ENCODE results near the gene BANP.
"Not testable (repeated sequence)": the region's sequence is repeated elsewhere in the genome, so short reads cannot be mapped to it uniquely, and the experiment has no call there.

Gene BANP

DNA sequence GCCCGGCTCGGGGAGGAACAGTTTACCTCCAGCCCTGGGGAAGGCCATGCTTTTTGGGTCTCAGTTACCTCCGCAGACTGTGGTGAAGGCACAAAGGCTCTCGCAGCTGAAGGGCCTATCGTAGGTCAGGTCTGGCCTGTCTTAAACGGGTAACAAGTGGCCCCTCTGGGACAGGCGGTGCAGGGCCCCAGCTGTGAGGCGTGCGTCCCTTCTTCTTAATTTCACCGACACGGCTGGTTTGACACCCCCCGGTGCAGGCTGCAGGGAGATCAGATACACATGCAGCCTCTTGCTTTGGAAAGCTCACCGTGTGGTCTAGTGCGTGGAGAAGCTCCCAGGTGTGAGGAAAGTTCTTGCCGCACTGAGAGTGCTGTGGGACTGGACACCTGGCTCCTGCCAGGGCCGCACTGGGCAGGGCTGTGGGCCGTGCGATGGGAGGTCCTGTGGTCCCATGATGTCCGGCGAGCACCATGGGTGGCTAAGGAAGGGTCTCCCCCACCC lies 162.4 kb downstream of the BANP start:
- no peak for DNase-seq

DNA sequence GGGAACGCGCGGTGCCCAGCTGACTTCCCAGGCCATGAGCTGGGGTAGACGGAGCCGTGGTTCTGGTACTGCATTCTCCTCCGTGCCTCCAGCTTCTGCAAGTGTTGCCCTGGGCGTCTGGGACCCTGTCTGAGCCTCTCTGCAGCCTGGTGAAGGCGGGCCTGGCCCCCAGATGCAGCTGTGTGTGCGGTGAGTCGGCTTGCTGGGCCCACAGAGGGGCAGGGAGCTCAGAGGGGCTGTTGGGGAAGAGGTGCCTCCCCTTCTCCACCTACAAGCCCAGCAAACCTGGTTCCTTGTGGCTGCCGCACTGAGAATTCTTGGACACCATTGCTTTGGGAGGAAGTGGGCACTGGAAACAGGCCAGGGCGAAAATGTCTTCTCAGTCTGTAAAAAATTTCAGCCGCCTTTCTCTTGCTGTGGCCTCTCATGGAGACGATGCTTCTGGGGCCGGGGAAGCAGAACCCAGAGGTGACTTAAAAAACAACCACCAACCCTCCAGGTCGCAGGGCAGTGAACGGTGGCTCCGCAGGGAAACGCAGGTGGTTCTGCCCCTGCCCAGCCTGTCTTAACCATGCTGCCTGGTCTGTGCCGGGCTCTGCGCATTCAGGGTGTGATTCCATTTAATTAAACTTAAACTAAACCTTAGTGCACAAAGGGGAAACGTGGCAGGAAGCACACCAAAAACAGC lies 163.5 kb downstream of the BANP start:
- DNase-seq: not testable (repeated sequence)

DNA sequence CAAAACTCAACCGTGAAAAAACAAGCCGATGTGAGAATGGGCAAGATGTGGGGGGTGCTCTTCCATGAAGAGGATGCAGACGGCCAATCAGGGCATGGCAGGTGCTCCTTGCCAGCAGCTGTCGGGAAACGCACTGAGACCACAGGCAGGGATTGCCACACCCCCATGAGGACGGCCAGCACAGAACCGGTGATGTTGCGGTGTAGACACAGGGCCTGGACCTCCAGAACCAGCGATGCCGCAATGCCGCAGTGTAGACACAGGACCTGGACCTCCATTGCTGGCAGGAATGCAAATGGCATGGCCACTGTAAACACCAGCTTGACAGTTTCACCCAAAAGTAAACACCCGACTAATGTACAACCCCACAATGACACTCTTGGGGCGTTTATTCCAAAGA lies 164.9 kb downstream of the BANP start:
- DNase-seq: no peak

DNA sequence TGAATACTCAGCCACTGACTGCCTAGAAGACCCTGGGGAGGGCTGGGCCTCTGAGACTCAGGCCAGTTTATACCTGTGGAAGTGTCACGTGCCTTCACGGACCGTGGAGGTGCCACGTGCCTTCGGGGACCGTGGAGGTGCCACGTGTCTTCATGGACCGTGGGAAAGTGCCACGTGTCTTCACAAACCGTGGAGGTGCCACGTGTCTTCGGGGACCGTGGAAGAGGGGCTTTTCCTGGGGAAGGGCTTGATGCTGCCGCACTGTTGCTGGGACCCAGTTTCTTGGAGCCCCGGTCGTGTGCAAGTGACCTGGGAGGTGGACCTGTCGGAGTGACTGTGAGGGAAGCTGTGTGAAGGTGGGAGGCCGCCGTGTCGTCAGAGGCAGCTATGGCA lies 166.2 kb downstream of the BANP start:
- no peak for DNase-seq

DNA sequence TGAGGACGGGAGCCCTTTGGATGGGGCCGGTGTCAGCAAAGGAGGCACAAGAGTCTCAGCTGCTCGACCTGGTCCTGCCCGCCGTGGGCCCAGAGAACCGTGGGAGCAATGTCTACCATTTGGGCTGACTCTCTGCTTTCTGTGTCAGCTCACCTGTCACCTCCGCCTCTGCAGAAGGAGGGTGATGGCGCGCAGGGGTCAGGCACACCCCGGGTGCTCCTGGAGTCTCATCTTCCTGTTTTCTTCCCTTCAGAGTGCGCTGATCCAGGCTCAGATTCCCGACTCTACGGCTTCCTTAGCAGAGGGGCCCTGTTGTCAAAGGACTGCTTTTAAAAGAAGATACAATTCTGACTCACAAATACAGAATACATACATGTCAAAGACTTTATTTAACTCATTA lies 167.1 kb downstream of the BANP start:
- no peak for DNase-seq

DNA sequence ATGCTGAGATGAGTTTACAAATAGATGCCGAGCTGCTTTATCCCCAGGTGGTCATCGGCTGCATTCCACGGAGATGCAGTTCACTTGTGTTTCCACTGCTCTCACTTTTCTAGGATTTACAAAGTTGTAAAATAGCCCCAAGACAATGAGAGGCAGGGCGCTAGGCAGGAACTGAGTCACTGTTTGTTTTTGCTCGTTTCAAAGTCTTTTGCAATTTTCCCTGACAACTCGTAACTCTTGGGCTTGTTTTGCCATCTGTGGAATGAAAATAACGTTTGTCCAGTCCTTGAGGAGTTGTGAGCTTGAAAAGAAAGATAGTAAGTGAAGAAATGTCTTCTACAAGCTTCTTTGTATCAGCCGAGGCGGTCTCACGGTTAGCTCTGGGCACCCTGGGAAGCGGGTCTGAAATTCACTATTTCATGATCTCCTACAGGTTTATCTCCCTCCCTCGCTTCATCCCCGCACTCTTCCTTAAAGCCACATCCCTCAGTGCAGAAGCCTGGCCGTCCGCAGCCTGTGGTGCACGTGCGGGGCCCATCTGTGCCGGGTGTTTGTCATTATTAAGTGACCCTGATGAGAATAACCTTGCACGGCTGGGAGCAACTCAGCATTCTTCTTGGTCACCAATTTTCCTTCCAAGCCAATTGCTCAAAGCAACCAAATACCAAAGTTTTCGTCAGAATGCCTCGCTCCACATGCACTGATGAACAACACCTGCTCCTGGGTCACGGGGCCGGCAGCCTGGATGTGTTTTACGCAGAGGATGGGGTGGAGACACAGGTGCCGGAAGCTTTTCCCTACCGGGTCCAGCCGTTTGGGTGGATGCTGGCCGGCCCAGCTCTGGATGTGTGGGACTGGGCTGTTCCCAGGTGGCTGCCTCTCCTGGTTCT lies 167.9 kb downstream of the BANP start:
- not testable (repeated sequence) for DNase-seq

DNA sequence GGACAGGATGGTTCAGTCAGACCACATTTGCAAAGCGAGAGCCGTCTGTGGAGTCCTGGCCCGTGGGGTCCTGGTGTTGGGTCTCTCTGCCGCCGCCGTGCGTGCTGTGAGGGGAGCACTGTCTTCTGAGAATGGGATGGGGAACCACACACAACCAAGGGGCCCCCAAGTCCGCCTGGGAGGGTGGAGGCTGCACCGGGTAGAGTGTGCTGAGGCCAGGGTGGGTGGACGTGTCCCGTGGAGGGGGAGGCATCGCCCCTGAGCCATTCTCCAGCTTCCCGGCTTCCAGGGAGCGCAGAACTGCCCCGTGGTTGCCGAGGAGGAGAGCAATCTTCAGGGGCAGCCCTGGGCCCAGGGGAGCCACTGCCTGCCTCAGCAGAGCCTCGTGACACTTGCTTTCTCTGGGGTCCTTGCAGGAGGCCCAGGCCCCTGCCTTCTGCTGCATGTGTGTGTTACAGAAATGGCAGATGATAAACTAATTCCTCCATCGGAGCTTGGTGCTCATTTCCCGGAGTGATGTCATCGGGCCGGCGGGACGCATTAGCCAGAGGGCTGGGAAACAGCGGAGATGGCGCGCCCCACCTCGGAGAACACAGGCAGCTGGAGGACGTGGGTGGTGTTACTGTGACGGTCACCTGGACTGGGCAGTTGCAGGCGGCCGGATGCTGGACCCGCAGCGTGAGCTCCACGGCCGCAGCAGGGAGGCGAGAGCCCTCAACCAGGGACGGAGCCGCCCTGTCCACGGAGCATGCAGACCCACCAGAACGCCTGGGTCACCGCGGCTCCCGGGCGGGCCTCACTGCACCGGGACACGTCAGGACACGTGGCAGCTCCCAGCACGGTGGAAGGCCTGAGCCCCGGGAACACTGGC lies 168.9 kb downstream of the BANP start:
- not testable (repeated sequence) for DNase-seq

DNA sequence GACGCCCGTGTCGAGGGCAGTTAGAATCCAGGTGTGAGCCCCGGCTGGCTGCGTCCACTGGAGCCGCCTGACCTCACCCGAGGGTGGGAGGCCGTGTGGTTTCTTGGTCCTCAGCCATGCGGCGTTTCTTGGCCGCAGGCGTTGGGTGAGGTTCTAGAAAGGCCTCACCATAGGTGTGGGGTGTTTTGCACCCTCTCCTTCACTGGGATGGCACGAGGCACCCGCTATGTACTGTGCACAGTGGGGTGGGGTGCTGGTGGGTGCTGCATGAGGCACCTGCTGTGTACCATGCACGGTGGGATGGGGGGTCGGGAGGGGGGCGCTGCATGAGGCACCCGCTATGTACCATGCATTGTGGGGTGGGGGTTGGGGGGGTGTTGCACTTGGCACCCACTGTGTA lies 169.6 kb downstream of the BANP start:
- no peak for DNase-seq

DNA sequence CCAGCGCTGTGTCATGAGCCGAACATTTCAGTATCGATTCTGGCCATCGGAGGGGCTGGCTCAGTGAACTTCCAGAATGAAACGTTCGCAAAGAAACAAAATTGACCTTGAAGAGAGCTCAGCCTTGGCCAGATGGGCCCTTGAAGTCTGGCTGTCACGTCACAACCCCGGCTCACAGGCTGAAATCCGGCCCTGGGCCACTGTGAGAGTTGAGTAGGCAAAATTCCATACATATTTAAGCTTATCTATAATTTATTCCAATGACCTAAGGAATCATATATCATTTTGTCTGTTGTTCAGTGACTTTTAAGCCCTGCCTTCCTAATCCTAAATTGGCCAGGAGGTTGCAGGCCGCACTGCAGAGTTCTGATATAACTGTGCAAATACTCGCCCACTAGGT lies 170.2 kb downstream of the BANP start:
- not testable (repeated sequence) for DNase-seq

DNA sequence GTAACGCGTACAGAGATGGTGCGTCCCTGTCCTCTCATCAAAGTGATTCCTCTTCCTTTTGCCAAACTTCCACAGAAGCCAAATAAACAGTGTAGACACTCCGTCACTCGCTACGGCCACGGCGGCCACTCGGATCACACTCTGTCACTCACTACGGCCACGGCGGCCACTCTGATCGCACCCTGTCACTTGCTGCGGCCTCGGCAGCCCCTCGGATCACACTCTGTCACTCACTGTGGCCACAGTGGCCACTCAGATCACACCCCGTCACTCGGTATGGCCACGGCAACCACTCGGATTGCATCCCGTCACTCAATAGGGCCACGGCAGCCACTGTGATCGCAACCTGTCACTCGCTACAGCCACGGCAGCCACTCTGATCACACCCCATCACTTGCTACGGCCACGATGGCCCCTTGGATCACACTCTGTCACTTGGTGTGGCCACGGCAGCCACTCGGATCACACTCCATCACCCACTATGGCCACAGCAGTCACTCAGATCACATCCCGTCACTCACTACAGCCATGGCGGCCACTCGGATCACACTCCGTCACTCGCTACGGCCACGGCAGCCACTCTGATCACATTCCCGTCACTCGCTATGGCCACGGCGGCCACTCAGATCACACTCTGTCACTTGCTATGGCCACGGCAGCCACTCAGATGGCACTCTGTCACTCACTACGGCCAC lies 170.8 kb downstream of the BANP start:
- DNase-seq: no peak

All from NCI-H146 (cell line).